AG09319 (cell line): Measurements from ENCODE around the gene CNGB1.

Experiments used
- DNase-seq: peaks from one replicate; pipeline ENCODE4 v3.0.0-alpha.2; 2010; ENCODE audit warnings: low read depth; ENCODE audit errors: extremely low read depth
- CTCF ChIP-seq: IDR thresholded peaks from 2 replicates; pipeline ENCODE4 v1.5.1; 2011; ENCODE audit warnings: low read depth, mild to moderate bottlenecking, inconsistent platforms, low read length, moderate library complexity

CNGB1 gene

GRCh38 chr16:57888128-57888527 is 82.8 kb downstream of the CNGB1 start:
- TF ChIP-seq CTCF, result no peak
- DNase-seq, result no peak

GRCh38 chr16:57887711-57888110 is 83.2 kb downstream of the CNGB1 start:
- TF ChIP-seq CTCF, result no peak
- DNase-seq, result no peak

GRCh38 chr16:57886427-57886826 is 84.5 kb downstream of the CNGB1 start:
- no peak for TF ChIP-seq CTCF
- DNase-seq, result no peak

- no peak for TF ChIP-seq CTCF
- DNase-seq, result no peak
Measured at GRCh38 chr16:57884655-57885133, 86.2 kb downstream of the CNGB1 start.

- DNase-seq, result no peak
- no peak for TF ChIP-seq CTCF
Measured at GRCh38 chr16:57883953-57884654, 86.8 kb downstream of the CNGB1 start.

GRCh38 chr16:57883480-57883879 is 87.4 kb downstream of the CNGB1 start:
- no peak for DNase-seq
- no peak for TF ChIP-seq CTCF

- no peak for DNase-seq
- TF ChIP-seq CTCF, result no peak
Measured at GRCh38 chr16:57882792-57883191, 88.1 kb downstream of the CNGB1 start.
